Activated CD4-positive, CD25-positive, alpha-beta regulatory T cell (primary cell): Measurements from ENCODE around the gene RPL27A.
"Not testable (repeated sequence)": the region's sequence is repeated elsewhere in the genome, so short reads cannot be mapped to it uniquely, and the experiment has no call there.

Experiments used
- DNase-seq, 4 experiments: peaks; one replicate each; lab custom pipeline; 2025; lab: John Stamatoyannopoulos, UW

RPL27A gene

GRCh38 chr11:8682303-8683114 lies at the start of gene RPL27A, which contains the start of gene TRIM66:
RPL27A (plus strand) TSS chr11:8682792; CDS start chr11:8682814, 22 bp downstream.
TRIM66 (minus strand) TSS chr11:8682665; CDS start chr11:8672274, 10,391 bp downstream.
- DNase-seq, result peak; percentile 98 to 99 (median 98)

- DNase-seq, result no peak
Measured at GRCh38 chr11:8634498-8634897, 48.1 kb upstream of the RPL27A start.

GRCh38 chr11:8636127-8636526 lies 46.5 kb upstream of the RPL27A start:
- DNase-seq, result no peak

GRCh38 chr11:8638300-8638699 lies 44.3 kb upstream of the RPL27A start:
- no peak for DNase-seq

- DNase-seq, result no peak
Measured at GRCh38 chr11:8639655-8640054, 42.9 kb upstream of the RPL27A start.

GRCh38 chr11:8640267-8640906 lies 42.2 kb upstream of the RPL27A start:
- no peak for DNase-seq

GRCh38 chr11:8641332-8641731 lies 41.3 kb upstream of the RPL27A start:
- no peak for DNase-seq

- no peak for DNase-seq
Measured at GRCh38 chr11:8642196-8642841, 40.3 kb upstream of the RPL27A start.

- no peak for DNase-seq
Measured at GRCh38 chr11:8646873-8647272, 35.7 kb upstream of the RPL27A start.

- DNase-seq, result no peak
Measured at GRCh38 chr11:8649361-8649760, 33.2 kb upstream of the RPL27A start.

GRCh38 chr11:8650401-8650990 lies 32.1 kb upstream of the RPL27A start:
- no peak for DNase-seq

GRCh38 chr11:8652140-8652539 lies 30.5 kb upstream of the RPL27A start:
- DNase-seq, result no peak

- no peak for DNase-seq
Measured at GRCh38 chr11:8654503-8654902, 28.1 kb upstream of the RPL27A start.

- DNase-seq, result no peak
Measured at GRCh38 chr11:8656291-8656690, 26.3 kb upstream of the RPL27A start.

GRCh38 chr11:8658321-8659057 lies 24.1 kb upstream of the RPL27A start:
- no peak for DNase-seq

- DNase-seq, result no peak
Measured at GRCh38 chr11:8661001-8661795, 21.4 kb upstream of the RPL27A start.

GRCh38 chr11:8665222-8665621 lies 17.4 kb upstream of the RPL27A start:
- no peak for DNase-seq

GRCh38 chr11:8670081-8670480 lies 12.5 kb upstream of the RPL27A start:
- DNase-seq, result not testable (repeated sequence)

GRCh38 chr11:8671193-8671612 lies 11.4 kb upstream of the RPL27A start:
- DNase-seq, result no peak

GRCh38 chr11:8671651-8672062 lies 10.9 kb upstream of the RPL27A start:
- no peak for DNase-seq

- DNase-seq, result no peak
Measured at GRCh38 chr11:8672346-8672745, 10.2 kb upstream of the RPL27A start.
